Measurements from ENCODE around the gene MPZL3. TPM values are rescaled to one million over a fixed set of nuclear protein-coding genes. Genes with fewer than 3 reads are reported as not detected.
A peak's percentile ranks its signal among the peaks of the same experiment; 100 is the strongest.

The MPZL3 gene
- total and polyA plus RNA-seq, 2 experiments from 2014 or later, result 10.2 to 20.6 TPM

DNA sequence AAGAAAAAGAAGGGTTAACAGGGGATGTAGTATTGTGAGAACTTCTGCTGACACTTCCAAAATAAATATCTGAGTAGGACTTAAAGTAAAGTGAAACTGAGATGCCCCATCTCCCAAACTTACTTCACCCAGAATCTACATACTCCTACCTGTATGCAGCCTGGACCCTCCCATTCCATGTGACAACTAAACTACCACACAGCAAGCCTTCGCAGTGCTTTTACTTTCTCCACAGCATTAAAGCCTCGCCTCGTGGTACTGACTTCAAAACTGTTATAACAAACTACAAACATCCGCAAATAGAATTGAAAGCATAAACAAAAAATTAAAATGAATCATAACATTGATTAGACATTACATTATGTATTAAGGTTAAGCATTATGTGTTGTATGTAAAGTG is 10.9 kb upstream of the MPZL3 start:
- Histone ChIP-seq H3K27ac (peak overlapping the region; percentile 93), H3K36me3 (replicated peaks; ENCODE audit: insufficient read depth, low read depth) (no peaks in the 10 kb centered on the region), H3K4me3 (peak overlapping the region; percentile 34), H3K9me3 (ENCODE audit: low read depth) (no peaks in the 10 kb centered on the region), H4K20me1 (ENCODE audit: insufficient read depth, poor library complexity, severe bottlenecking) (no peaks in the 10 kb centered on the region), H3K4me2 (peak overlapping the region; percentile 73), H3K9me2 (replicated peaks; ENCODE audit: insufficient read depth) (no peaks in the 10 kb centered on the region), H3K79me2 (peaks cover 27% of the 10 kb centered on the region), H2AFZ (no peak overlapping the region), H3K4me1 (ENCODE audit: insufficient read depth) (peaks cover 19% of the 10 kb centered on the region), H3K27me3 (no peaks in the 10 kb centered on the region)
- TF ChIP-seq, protein P1, sequence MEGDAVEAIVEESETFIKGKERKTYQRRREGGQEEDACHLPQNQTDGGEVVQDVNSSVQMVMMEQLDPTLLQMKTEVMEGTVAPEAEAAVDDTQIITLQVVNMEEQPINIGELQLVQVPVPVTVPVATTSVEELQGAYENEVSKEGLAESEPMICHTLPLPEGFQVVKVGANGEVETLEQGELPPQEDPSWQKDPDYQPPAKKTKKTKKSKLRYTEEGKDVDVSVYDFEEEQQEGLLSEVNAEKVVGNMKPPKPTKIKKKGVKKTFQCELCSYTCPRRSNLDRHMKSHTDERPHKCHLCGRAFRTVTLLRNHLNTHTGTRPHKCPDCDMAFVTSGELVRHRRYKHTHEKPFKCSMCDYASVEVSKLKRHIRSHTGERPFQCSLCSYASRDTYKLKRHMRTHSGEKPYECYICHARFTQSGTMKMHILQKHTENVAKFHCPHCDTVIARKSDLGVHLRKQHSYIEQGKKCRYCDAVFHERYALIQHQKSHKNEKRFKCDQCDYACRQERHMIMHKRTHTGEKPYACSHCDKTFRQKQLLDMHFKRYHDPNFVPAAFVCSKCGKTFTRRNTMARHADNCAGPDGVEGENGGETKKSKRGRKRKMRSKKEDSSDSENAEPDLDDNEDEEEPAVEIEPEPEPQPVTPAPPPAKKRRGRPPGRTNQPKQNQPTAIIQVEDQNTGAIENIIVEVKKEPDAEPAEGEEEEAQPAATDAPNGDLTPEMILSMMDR (IDR thresholded peaks at IDR 0.05; ENCODE audit: poor library complexity), result no peak
- no peak for TF ChIP-seq EZH2 (IDR thresholded peaks at IDR 0.05; ENCODE audit: borderline replicate concordance)
- no peak for TF ChIP-seq EZH2phosphoT487 (IDR thresholded peaks at IDR 0.05; ENCODE audit: low read depth, severe bottlenecking, unreplicated experiment)
- DNase-seq (ENCODE audit: low spot score), result no peak
- WGBS (ENCODE audit: low lambda C conversion rate, missing lambda C conversion rate), result 54% methylated on average over 4 of the region's 4 CpGs

DNA sequence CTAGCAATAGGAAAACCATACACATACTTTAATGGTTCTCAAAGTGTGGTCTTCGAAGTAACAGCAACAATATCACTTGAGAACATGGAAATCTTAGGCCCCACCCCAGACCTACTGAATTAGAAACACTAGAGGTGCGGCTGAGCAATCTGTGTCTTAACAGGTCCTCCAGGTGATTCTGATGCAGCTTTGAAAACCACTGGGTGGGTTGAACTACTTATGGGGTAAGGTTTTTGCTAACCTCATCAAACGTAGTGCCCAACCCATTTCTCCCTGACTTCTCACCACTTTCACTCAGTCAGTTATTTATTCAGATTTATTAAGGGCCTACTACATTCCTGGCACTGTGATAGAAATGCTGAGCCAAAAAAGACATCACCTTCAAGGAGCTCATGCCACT is 8.2 kb upstream of the MPZL3 start:
- peaks cover 29% of the 10 kb centered on the region for H3K79me2 ChIP-seq
- no peak overlapping the region for H2AFZ ChIP-seq
- H3K27me3 ChIP-seq, result no peaks in the 10 kb centered on the region
- no peak for DNase-seq (ENCODE audit: low spot score)
- 88% methylated on average over 3 of the region's 3 CpGs for whole genome bisulfite sequencing (ENCODE audit: low lambda C conversion rate, missing lambda C conversion rate)
- H3K4me1 ChIP-seq (ENCODE audit: insufficient read depth), result peaks cover 10% of the 10 kb centered on the region
- H3K36me3 ChIP-seq (replicated peaks; ENCODE audit: insufficient read depth, low read depth), result no peaks in the 10 kb centered on the region
- H3K9me2 ChIP-seq (replicated peaks; ENCODE audit: insufficient read depth), result no peaks in the 10 kb centered on the region
- H4K20me1 ChIP-seq (ENCODE audit: insufficient read depth, poor library complexity, severe bottlenecking), result no peaks in the 10 kb centered on the region
- no peak overlapping the region for H3K4me3 ChIP-seq
- H3K9me3 ChIP-seq (ENCODE audit: low read depth), result no peaks in the 10 kb centered on the region
- H3K4me2 ChIP-seq, result no peak overlapping the region
- H3K27ac ChIP-seq, result no peak overlapping the region
- TF ChIP-seq, protein P1 (IDR thresholded peaks at IDR 0.05; ENCODE audit: poor library complexity), result no peak
- no peak for TF ChIP-seq EZH2 (IDR thresholded peaks at IDR 0.05; ENCODE audit: borderline replicate concordance)
- TF ChIP-seq EZH2phosphoT487 (IDR thresholded peaks at IDR 0.05; ENCODE audit: low read depth, severe bottlenecking, unreplicated experiment), result no peak

DNA sequence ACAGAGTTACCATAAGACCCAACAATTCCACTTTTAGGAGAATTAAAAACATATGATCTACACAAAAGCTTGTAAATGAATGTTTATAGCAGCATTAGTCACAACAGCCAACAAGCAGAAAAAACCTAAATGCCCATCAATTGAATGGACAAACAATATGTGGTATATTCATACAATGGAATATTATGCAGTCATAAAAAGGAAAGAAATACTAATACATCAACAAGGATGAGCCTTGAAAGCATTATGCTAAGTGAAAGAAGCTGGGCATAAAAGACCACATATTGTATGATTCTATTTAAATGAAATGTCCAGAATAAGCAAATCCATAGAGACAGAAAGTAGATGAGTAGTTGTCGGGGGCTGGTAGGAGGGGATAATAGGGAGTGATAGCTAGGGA is 7.0 kb upstream of the MPZL3 start:
- WGBS (ENCODE audit: low lambda C conversion rate, missing lambda C conversion rate), result 100% methylated on average over 1 of the region's 1 CpG
- Histone ChIP-seq H3K27me3 (no peaks in the 10 kb centered on the region), H3K4me2 (no peak overlapping the region)

More for the DNA sequence above, 7.0 kb upstream of the MPZL3 start:
- Histone ChIP-seq H3K9me2 (replicated peaks; ENCODE audit: insufficient read depth) (no peaks in the 10 kb centered on the region), H3K79me2 (peaks cover 29% of the 10 kb centered on the region), H4K20me1 (ENCODE audit: insufficient read depth, poor library complexity, severe bottlenecking) (no peaks in the 10 kb centered on the region), H3K9me3 (ENCODE audit: low read depth) (no peaks in the 10 kb centered on the region), H3K4me1 (ENCODE audit: insufficient read depth) (peaks cover 4% of the 10 kb centered on the region), H2AFZ (no peak overlapping the region), H3K36me3 (replicated peaks; ENCODE audit: insufficient read depth, low read depth) (no peaks in the 10 kb centered on the region), H3K4me3 (no peak overlapping the region), H3K27ac (no peak overlapping the region)
- TF ChIP-seq, protein P1 (IDR thresholded peaks at IDR 0.05; ENCODE audit: poor library complexity), result no peak
- TF ChIP-seq EZH2 (IDR thresholded peaks at IDR 0.05; ENCODE audit: borderline replicate concordance) (no peak), EZH2phosphoT487 (IDR thresholded peaks at IDR 0.05; ENCODE audit: low read depth, severe bottlenecking, unreplicated experiment) (no peak)
- DNase-seq (ENCODE audit: low spot score), result no peak

All from hepatocyte (in vitro differentiated cells).